ENCODE measurements around the gene MRGPRX2.

MRGPRX2 gene

GRCh38 chr11:19079643-19080440 is 19.3 kb upstream of the MRGPRX2 start:
- no peaks in the 10 kb centered on the region for H3K36me3 ChIP-seq (replicated peaks; ENCODE audit: insufficient read depth, low read length)
- no peak overlapping the region for H3K9ac ChIP-seq (ENCODE audit: low read length)
- no peak overlapping the region for H3K27ac ChIP-seq (ENCODE audit: low read length)
- H3K27me3 ChIP-seq (replicated peaks; ENCODE audit: insufficient read depth, low read length), result no peaks in the 10 kb centered on the region
- no peak overlapping the region for H3K4me3 ChIP-seq (ENCODE audit: low read length)
- no peaks in the 10 kb centered on the region for H3K4me1 ChIP-seq (ENCODE audit: low read length)
- no peak overlapping the region for H2AFZ ChIP-seq (ENCODE audit: low read length)
- H4K20me1 ChIP-seq (ENCODE audit: insufficient read depth, low read length), result no peaks in the 10 kb centered on the region
- H3F3A ChIP-seq (ENCODE audit: insufficient read depth, low read length), result no peaks in the 10 kb centered on the region
- H3K4me2 ChIP-seq (ENCODE audit: low read depth, low read length), result no peak overlapping the region
- no peaks in the 10 kb centered on the region for H3K79me2 ChIP-seq (ENCODE audit: low read length)
- H3K9me2 ChIP-seq (replicated peaks; ENCODE audit: insufficient read depth, low read length), result no peaks in the 10 kb centered on the region
- TF ChIP-seq EZH2phosphoT487 (IDR thresholded peaks at IDR 0.05; ENCODE audit: low read length) (no peak), EZH2 (optimal IDR thresholded peaks at IDR 0.05; ENCODE audit: low read depth, low read length) (no peak)
- TF ChIP-seq, protein P1, sequence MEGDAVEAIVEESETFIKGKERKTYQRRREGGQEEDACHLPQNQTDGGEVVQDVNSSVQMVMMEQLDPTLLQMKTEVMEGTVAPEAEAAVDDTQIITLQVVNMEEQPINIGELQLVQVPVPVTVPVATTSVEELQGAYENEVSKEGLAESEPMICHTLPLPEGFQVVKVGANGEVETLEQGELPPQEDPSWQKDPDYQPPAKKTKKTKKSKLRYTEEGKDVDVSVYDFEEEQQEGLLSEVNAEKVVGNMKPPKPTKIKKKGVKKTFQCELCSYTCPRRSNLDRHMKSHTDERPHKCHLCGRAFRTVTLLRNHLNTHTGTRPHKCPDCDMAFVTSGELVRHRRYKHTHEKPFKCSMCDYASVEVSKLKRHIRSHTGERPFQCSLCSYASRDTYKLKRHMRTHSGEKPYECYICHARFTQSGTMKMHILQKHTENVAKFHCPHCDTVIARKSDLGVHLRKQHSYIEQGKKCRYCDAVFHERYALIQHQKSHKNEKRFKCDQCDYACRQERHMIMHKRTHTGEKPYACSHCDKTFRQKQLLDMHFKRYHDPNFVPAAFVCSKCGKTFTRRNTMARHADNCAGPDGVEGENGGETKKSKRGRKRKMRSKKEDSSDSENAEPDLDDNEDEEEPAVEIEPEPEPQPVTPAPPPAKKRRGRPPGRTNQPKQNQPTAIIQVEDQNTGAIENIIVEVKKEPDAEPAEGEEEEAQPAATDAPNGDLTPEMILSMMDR (IDR thresholded peaks at IDR 0.05; ENCODE audit: low read length), result no peak
- DNase-seq, result no peak
- H3K9me3 ChIP-seq (replicated peaks; ENCODE audit: insufficient read depth, low read length), result no peaks in the 10 kb centered on the region

DNA sequence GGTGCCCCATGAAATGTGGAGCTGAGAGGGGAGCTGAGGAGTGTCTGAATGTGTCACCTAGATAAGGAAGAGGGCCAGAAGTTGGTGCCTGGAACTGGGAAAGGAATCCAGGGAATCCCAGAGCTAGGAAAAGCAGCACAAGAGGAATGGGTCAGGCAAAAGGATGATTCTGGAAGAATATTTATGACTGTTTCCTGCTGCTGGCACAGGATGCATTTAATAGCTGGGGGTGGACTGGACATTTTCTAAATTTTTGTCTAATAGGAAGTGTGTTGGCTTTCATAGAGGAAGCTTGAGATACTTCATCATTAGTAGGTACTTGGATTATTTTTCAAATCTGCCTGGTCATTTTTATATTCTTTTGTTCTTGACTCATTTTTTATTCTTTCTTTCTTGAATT is 17.4 kb upstream of the MRGPRX2 start:
- Histone ChIP-seq H3K9ac (ENCODE audit: low read length) (no peak overlapping the region), H3K4me2 (ENCODE audit: low read depth, low read length) (no peak overlapping the region), H3F3A (ENCODE audit: insufficient read depth, low read length) (no peaks in the 10 kb centered on the region), H3K4me3 (ENCODE audit: low read length) (no peak overlapping the region), H3K9me2 (replicated peaks; ENCODE audit: insufficient read depth, low read length) (no peaks in the 10 kb centered on the region), H2AFZ (ENCODE audit: low read length) (no peak overlapping the region), H4K20me1 (ENCODE audit: insufficient read depth, low read length) (no peaks in the 10 kb centered on the region), H3K79me2 (ENCODE audit: low read length) (no peaks in the 10 kb centered on the region), H3K4me1 (ENCODE audit: low read length) (no peaks in the 10 kb centered on the region), H3K9me3 (replicated peaks; ENCODE audit: insufficient read depth, low read length) (no peaks in the 10 kb centered on the region), H3K27me3 (replicated peaks; ENCODE audit: insufficient read depth, low read length) (no peaks in the 10 kb centered on the region), H3K36me3 (replicated peaks; ENCODE audit: insufficient read depth, low read length) (no peaks in the 10 kb centered on the region), H3K27ac (ENCODE audit: low read length) (no peak overlapping the region)
- TF ChIP-seq EZH2 (optimal IDR thresholded peaks at IDR 0.05; ENCODE audit: low read depth, low read length) (no peak), EZH2phosphoT487 (IDR thresholded peaks at IDR 0.05; ENCODE audit: low read length) (no peak)
- TF ChIP-seq, protein P1 (IDR thresholded peaks at IDR 0.05; ENCODE audit: low read length), result no peak
- DNase-seq, result no peak

- Histone ChIP-seq H3F3A (ENCODE audit: insufficient read depth, low read length) (no peaks in the 10 kb centered on the region), H3K9me2 (replicated peaks; ENCODE audit: insufficient read depth, low read length) (no peaks in the 10 kb centered on the region), H4K20me1 (ENCODE audit: insufficient read depth, low read length) (no peaks in the 10 kb centered on the region), H3K4me2 (ENCODE audit: low read depth, low read length) (no peak overlapping the region), H3K9me3 (replicated peaks; ENCODE audit: insufficient read depth, low read length) (no peaks in the 10 kb centered on the region), H3K36me3 (replicated peaks; ENCODE audit: insufficient read depth, low read length) (no peaks in the 10 kb centered on the region), H3K9ac (ENCODE audit: low read length) (no peak overlapping the region), H3K4me1 (ENCODE audit: low read length) (no peaks in the 10 kb centered on the region), H3K27ac (ENCODE audit: low read length) (no peak overlapping the region), H2AFZ (ENCODE audit: low read length) (no peak overlapping the region), H3K4me3 (ENCODE audit: low read length) (no peak overlapping the region), H3K27me3 (replicated peaks; ENCODE audit: insufficient read depth, low read length) (no peaks in the 10 kb centered on the region), H3K79me2 (ENCODE audit: low read length) (no peaks in the 10 kb centered on the region)
- DNase-seq, result peak; percentile 57
- TF ChIP-seq EZH2phosphoT487 (IDR thresholded peaks at IDR 0.05; ENCODE audit: low read length), result no peak
- TF ChIP-seq, protein P1 (IDR thresholded peaks at IDR 0.05; ENCODE audit: low read length), result peak; percentile 98
These were observed 16.4 kb upstream of the MRGPRX2 start for GRCh38 chr11:19076744-19077589.
